RWPE1 (cell line): ENCODE data around the gene PAPOLB.

Source experiments
- CTCF ChIA-PET: fragments of 350-600 bp; sonication (Branson Sonifier 250); formaldehyde crosslinking; extraction: SDS; loops from one replicate; lab custom pipeline; 2021; lab: Yijun Ruan, JAX
- POLR2A ChIA-PET: fragments of 400-600 bp; formaldehyde crosslinking; extraction: SDS; loops from one replicate; lab custom pipeline; 2020; ENCODE audit warnings: antibody characterized with exemption; ENCODE audit not compliant: low non-redundant PET; lab: Yijun Ruan, JAX
- DNase-seq: peaks from one replicate; pipeline ENCODE4 v3.0.0; 2012; ENCODE audit warnings: low spot score
- H3K27ac ChIP-seq: fragments of 450-650 bp; 2 replicates; pipeline ENCODE4 v1.5.1; 2017
- TF ChIP-seq, protein P1 (sequence below): fragments of 450-650 bp; conservative IDR thresholded peaks from 2 replicates; pipeline ENCODE4 v1.5.1; 2017; ENCODE audit warnings: low read depth, mild to moderate bottlenecking

Gene PAPOLB

GRCh38 chr7:4825081-4825480 is 36.7 kb downstream of the PAPOLB start:
- TF ChIP-seq, protein P1, sequence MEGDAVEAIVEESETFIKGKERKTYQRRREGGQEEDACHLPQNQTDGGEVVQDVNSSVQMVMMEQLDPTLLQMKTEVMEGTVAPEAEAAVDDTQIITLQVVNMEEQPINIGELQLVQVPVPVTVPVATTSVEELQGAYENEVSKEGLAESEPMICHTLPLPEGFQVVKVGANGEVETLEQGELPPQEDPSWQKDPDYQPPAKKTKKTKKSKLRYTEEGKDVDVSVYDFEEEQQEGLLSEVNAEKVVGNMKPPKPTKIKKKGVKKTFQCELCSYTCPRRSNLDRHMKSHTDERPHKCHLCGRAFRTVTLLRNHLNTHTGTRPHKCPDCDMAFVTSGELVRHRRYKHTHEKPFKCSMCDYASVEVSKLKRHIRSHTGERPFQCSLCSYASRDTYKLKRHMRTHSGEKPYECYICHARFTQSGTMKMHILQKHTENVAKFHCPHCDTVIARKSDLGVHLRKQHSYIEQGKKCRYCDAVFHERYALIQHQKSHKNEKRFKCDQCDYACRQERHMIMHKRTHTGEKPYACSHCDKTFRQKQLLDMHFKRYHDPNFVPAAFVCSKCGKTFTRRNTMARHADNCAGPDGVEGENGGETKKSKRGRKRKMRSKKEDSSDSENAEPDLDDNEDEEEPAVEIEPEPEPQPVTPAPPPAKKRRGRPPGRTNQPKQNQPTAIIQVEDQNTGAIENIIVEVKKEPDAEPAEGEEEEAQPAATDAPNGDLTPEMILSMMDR: no peak
- H3K27ac ChIP-seq: no peak overlapping the region
- ChIA-PET CTCF (interaction anchor here (0.6 kb wide), 1 partner anchor 34 kb away, joined by 4 read pairs; no protein-coding TSS in a partner anchor), POLR2A (no interaction called here)
- DNase-seq: no peak

DNA sequence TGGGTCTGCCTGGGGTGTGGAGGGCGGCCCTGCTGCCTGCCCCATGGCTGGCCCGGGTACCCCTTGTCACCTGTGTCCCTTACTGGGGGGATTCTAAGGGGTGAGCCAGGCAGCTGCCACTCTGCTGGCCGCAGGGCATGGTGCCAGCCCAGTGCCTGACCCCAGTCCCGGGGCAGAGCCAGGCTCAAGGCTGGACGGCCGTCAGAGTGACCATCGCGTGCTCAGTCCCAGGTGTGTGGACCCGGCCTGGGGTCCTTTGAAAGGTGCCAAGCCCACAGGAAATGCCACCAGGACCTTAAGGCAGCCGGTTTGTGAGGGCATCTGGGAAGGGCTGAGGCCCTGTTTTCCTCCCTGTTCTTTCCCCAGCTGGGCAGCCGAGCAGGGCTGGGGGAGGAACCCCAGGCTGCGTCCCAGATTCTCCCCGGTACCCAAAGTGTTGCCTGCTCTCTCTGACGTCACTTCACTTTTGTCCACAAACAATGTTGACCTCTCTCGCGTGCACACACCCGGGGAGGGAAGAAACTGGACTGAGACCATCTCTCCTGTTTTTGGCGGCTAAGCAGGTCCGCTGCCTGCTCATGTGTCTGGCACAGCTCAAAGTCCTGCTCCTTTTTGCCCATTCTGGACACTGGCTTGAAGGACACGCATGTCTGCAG is 37.6 kb downstream of the PAPOLB start:
- CTCF ChIA-PET: interaction anchor here (0.6 kb wide), 1 partner anchor 276 kb away, joined by 4 read pairs; no protein-coding TSS in a partner anchor
- POLR2A ChIA-PET: no interaction called here
- no peak for DNase-seq
- H3K27ac ChIP-seq: no peak overlapping the region
- TF ChIP-seq, protein P1: no peak

DNA sequence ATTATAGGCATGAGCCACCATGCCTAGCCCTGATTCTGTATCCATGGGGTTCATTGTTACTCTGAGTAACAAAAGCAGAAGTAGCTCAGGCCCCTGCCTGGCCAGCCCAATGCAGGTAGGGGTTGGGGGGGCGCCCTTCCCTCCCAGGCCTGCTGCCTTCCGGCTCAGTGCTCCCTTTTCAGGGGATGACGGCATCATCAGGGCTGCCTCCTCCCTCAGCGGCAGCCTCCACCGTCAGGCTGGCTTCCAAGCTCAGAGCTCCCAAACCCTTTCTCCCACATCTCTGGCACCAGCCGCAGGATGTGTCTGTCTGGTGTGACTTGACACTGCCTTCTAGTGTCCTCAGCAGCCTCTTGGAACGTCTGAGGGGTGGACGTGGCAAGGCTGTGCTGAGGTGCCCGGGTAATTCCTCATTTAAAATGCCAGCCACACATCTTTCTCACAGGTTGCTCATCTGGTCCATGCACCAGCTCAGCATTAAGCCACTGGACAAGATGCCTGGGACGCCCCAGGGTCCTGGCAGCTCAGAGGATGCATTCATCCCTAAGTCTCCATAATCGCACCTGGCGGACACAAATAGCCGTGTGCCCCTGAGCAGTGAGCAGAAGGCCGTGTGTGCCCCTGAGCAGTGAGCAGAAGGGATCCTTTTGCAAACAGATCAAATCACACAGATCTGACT is 38.2 kb downstream of the PAPOLB start:
- CTCF ChIA-PET: interaction anchor here (0.5 kb wide), 1 partner anchor 14 kb away, joined by 3 read pairs; no protein-coding TSS in a partner anchor
- POLR2A ChIA-PET: no interaction called here

DNA sequence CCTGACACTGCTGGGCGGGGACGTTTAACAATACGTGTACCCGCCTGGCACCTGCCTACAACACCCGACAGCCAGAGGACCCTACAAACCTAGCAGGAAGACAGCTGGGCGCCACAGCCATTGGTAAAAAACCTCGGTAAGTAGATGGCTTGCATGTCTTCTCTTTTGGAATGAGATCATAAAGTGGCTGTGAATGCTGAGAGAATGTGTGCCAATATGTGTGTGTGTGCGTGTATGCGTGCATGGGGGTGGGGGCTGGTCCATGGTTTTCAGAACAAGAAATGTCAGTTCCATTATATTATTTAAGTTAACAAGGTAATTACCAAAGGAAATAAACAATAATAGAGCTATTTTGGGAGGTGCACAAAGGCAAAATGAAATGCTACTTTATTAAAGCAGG is 39.2 kb downstream of the PAPOLB start:
- ChIA-PET CTCF (no interaction called here), POLR2A (no interaction called here)
- no peak for DNase-seq
- H3K27ac ChIP-seq: no peak overlapping the region
- TF ChIP-seq, protein P1: no peak

More for the DNA sequence above, 38.2 kb downstream of the PAPOLB start:
- TF ChIP-seq, protein P1: no peak
- DNase-seq: no peak
- no peak overlapping the region for H3K27ac ChIP-seq

DNA sequence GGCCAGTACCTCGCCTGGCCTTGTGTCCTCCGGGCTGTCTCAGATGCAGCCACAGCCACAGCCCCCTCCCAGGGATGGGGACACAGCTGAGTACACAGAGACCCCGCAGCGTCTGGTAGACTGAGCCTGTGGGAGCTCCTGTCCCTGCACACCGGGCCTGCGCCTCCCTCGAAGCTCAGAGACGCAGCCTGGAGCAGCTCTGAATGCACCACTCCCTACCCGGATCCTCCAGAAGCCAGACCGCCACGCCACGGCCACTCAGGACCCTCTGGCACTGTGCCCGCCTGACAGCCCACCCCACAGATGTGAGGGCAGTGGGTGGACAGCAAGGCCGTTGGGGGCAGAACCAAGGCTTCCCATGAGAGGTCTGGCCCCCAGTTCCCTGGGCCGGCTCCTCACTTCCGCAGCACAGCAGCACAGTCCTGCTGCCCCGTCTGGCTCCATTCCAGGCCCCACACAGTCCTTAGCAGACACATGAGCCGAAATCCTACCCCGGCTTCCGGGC is 40.8 kb downstream of the PAPOLB start:
- no peak for DNase-seq
- H3K27ac ChIP-seq: no peak overlapping the region
- CTCF ChIA-PET: no interaction called here
- TF ChIP-seq, protein P1: no peak
- POLR2A ChIA-PET: no interaction called here

DNA sequence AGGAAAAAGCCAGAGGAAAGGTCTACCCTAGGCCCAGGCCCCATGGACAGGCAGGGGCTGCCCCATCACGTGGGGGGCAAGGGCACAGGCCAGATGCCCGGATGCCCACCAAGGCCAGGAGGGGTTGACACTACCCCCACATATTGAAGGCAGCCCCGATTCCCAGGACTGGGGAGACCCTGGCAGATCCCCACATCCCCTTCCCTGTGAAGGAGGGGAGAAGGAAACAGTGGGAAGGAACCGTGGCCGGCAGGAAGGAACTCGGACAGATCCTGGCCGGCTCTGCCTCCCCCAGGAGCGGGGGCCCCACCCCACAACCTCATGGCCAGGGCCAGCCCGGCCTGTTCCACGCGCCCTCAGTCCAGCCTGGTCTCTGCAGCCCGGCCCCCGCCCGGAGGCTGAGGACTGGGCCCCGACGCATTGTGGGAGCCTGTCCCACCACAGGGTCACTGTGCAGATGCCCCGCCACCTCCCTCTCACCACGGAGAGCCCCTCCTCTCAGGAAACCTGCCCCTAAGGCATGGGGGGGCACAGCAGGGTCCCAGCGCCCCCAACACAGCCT is 41.3 kb downstream of the PAPOLB start:
- no peak overlapping the region for H3K27ac ChIP-seq
- ChIA-PET CTCF (no interaction called here), POLR2A (no interaction called here)
- DNase-seq: no peak
- TF ChIP-seq, protein P1: no peak
